Heart left ventricle (tissue), 16 donors: ENCODE measurements around the gene IFNLR1. TPM values are rescaled to one million over a fixed set of nuclear protein-coding genes. Genes with fewer than 3 reads are reported as not detected.

Experiments
- ATAC-seq, 4 donors: fragments of 200-7000 bp; cut with Tn5 transposase; one replicate each; pipeline ENCODE4 v1.9.1; 2020 to 2022; ENCODE audit warnings: moderate library complexity in 4 of 4, mild to moderate bottlenecking in 3 of 4, moderate number of reproducible peaks in 1 of 4
- DNase-seq, 5 donors: peaks; one replicate each; pipeline ENCODE4 v3.0.0-alpha.2; 2020
- H3K27ac ChIP-seq, 12 donors: fragments of 200-600 bp; sonication (generic) in 4 of 12; one replicate each; pipeline versions ENCODE4 v1.5.0 to v1.8.0; 2016 to 2022; ENCODE audit warnings: mild to moderate bottlenecking in 2 of 12
- H3K27me3 ChIP-seq, 9 donors: fragments of 200-600 bp; sonication (generic) in 2 of 9; one replicate each; pipeline versions ENCODE4 v1.5.1 to v1.8.0; 2016 to 2022; ENCODE audit warnings: mild to moderate bottlenecking in 3 of 9
- H3K36me3 ChIP-seq, 9 donors: fragments of 200-600 bp; sonication (generic) in 2 of 9; one replicate each; pipeline versions ENCODE4 v1.5.0 to v1.8.0; 2018 to 2022; ENCODE audit warnings: mild to moderate bottlenecking in 2 of 9
- H3K4me1 ChIP-seq, 12 donors: fragments of 200-600 bp; sonication (generic) in 4 of 12; one replicate each; pipeline versions ENCODE4 v1.5.0 to v1.8.0; 2016 to 2022; ENCODE audit warnings: mild to moderate bottlenecking in 3 of 12
- H3K4me3 ChIP-seq, 12 donors: fragments of 200-600 bp; sonication (generic) in 4 of 12; one replicate each; pipeline versions ENCODE4 v1.5.0 to v1.8.0; 2017 to 2022; ENCODE audit warnings: mild to moderate bottlenecking in 9 of 12, moderate library complexity in 4 of 12
- H3K9me3 ChIP-seq, 12 donors: fragments of 200-600 bp; sonication (generic) in 4 of 12; one replicate each; pipeline versions ENCODE4 v1.5.0 to v1.8.0; 2016 to 2022; ENCODE audit warnings: mild to moderate bottlenecking in 1 of 12
- CTCF ChIP-seq, 12 donors: fragments of 200-600 bp; sonication (generic) in 4 of 12; IDR thresholded peaks; one replicate each; pipeline versions ENCODE4 v1.5.0 to v1.8.0; 2018 to 2022; ENCODE audit warnings: antibody characterized with exemption in 12 of 12, mild to moderate bottlenecking in 5 of 12
- POLR2A ChIP-seq, 2 donors: fragments of 450-650 bp; IDR thresholded peaks; one replicate each; pipeline ENCODE4 v1.6.1; 2017; ENCODE audit warnings: antibody characterized with exemption in 2 of 2, mild to moderate bottlenecking in 2 of 2, moderate library complexity in 2 of 2
- WGBS, 4 donors: extraction: QIAGEN DNeasy Blood & Tissue Kit in 2 of 4; methylation state at CpG; one replicate each; pipeline versions ENCODE4 v1.1.5 to v1.1.7; 2013 to 2018; 5-methylcytosine and 5-hydroxymethylcytosine counted together
- intact Hi-C, 10 donors: fragments of 100-400 bp; cut with DNase I; formaldehyde crosslinking; loops; one replicate each; pipeline versions ENCODE4 v1.11.1 to v1.14.2; 2022
- polyA plus RNA-seq, 2 donors: library from polyadenylated mRNA; stranded (reverse); fragments of 200-250 nt; gene quantifications; one replicate each; pipeline ENCODE4 v1.2.3, GENCODE V29; 2013
- total RNA-seq, 9 donors: library from RNA; depleted of rRNA in 2 of 9; stranded (reverse); fragments of >200 nt in 2 of 9; fragmentation: NEBNext Ultra II Directional in 3 of 9; extraction: Animal tissue kit (Norgen Biotek cat#: 25700) in 3 of 9; gene quantifications; one replicate each; pipeline versions ENCODE4 v1.1.0 to v1.2.4, GENCODE V29; 2016 to 2023
- donor health status: ischemic (EF 13 %, LVEDD 7.1; RV severe dilation, severe dysfunction).
- donor health status: healthy with polysubstance abuse.
- donor health status: DM: no; HTN: yes; CAD: no.
- donor health status: DM: no; HTN: no; CAD: no.
- donor health status: ischemic (EF 25% LVEDD 6.9; RV normal size, moderate dysfunction).
- donor health status: ischemic (EF 25% LVEDD 5.7; RV mildly dilated, moderate dysfunction).
- donor health status: healthy.
- donor health status: DM: yes; HTN: yes; CAD: no.
- donor health status: ischemic (EF 35%, LVEDD 5.7; RV mildly dilated, moderate dysfunction).
- donor health status: nonischemic (EF 11% LVEDD 7.7; RV severe dilation, severe dysfunction).
- donor health status: DM: yes; HTN: yes; CAD: no.
- donor health status: PGD.
- donor health status: ischemic (EF 29% LVEDD 5.4; RV normal size, mild dysfunction).
- donor health status: nonischemic (EF 23%, LVEDD 6.1; RV moderate dilation, normal function).

Gene IFNLR1
- total and polyA plus RNA-seq, 11 donors = 0.99 to 3.4 (median 2.7) TPM

GRCh38 chr1:24104854-24105253, 82.2 kb downstream of the IFNLR1 start:
- Histone ChIP-seq H3K27ac (peak overlapping the region in 4 of 12 donors; percentile 15 to 92 (median 32)), H3K27me3 (no peaks in the 10 kb centered on the region), H3K4me3 (no peak overlapping the region), H3K4me1 (peaks cover 0 to 75% (median 23%) of the 10 kb centered on the region in 12 donors), H3K9me3 (no peaks in the 10 kb centered on the region), H3K36me3 (peaks cover 0 to 45% (median 9%) of the 10 kb centered on the region in 9 donors)
- intact Hi-C loops = no loop called here
- DNase-seq (peak in 1 of 5 donors; percentile 29), ATAC-seq (no peak)
- WGBS, 4 donors = 85 to 94% (median 92%) methylated on average over 6 to 7 of the region's 7 CpGs
- TF ChIP-seq CTCF (IDR thresholded peaks at IDR 0.05) (no peak), POLR2A (IDR thresholded peaks at IDR 0.05) (no peak)

Other genes starting within 250 kb of the IFNLR1 start
- gene PNRC2, start 227.5 kb downstream of the IFNLR1 start, total RNA-seq = 100 to 1,000 TPM in 4 of 9 donors, 10 to 100 TPM in 5; 67.7 to 137 (median 80.5) TPM
- 10 to 100 TPM; 64.1 to 88.8 TPM for gene PNRC2, start 227.5 kb downstream of the IFNLR1 start, polyA plus RNA-seq
- 10 to 100 TPM; 34.3 to 60.9 (median 49.4) TPM for gene SRSF10, start 207.0 kb downstream of the IFNLR1 start, total RNA-seq
- 10 to 100 TPM; 41.1 to 47.1 TPM for gene SRSF10, start 207.0 kb downstream of the IFNLR1 start, polyA plus RNA-seq
- gene MYOM3, start 75.2 kb downstream of the IFNLR1 start, total RNA-seq = 100 to 1,000 TPM; 230 to 379 (median 288) TPM
- gene MYOM3, start 75.2 kb downstream of the IFNLR1 start, polyA plus RNA-seq = 100 to 1,000 TPM in 1 of 2 donors, 10 to 100 TPM in 1; 76.7 to 327 TPM
- 1 to 10 TPM in 1 of 9 donors, under 1 TPM in 5, not detected in 3; 0.19 to 1.3 (median 0.49) TPM for gene IL22RA1, start 44.1 kb downstream of the IFNLR1 start, total RNA-seq
- gene IL22RA1, start 44.1 kb downstream of the IFNLR1 start, polyA plus RNA-seq = under 1 TPM; 0.04 to 0.12 TPM
- under 1 TPM in 1 of 9 donors, not detected in 8; 0.61 TPM for gene GRHL3, start 132.1 kb upstream of the IFNLR1 start, total RNA-seq
- under 1 TPM in 1 of 2 donors, not detected in 1; 0.03 TPM for gene GRHL3, start 132.1 kb upstream of the IFNLR1 start, polyA plus RNA-seq
- gene STPG1, start 226.5 kb upstream of the IFNLR1 start, total RNA-seq = 1 to 10 TPM; 3.8 to 6.9 (median 4.8) TPM
- 1 to 10 TPM; 4.5 to 5.2 TPM for gene STPG1, start 226.5 kb upstream of the IFNLR1 start, polyA plus RNA-seq
- 10 to 100 TPM; 24.7 to 48.3 (median 29.7) TPM for gene NIPAL3, start 228.5 kb upstream of the IFNLR1 start, total RNA-seq
- gene NIPAL3, start 228.5 kb upstream of the IFNLR1 start, polyA plus RNA-seq = 10 to 100 TPM in 1 of 2 donors, 1 to 10 TPM in 1; 9.8 to 15.9 TPM